ENCODE measurements around the gene BARX2. TPM values are rescaled to one million over a fixed set of nuclear protein-coding genes. Genes with fewer than 3 reads are reported as not detected.

BARX2 gene
- polyA plus RNA-seq, 3 donors from 2014 or later = not detected

DNA sequence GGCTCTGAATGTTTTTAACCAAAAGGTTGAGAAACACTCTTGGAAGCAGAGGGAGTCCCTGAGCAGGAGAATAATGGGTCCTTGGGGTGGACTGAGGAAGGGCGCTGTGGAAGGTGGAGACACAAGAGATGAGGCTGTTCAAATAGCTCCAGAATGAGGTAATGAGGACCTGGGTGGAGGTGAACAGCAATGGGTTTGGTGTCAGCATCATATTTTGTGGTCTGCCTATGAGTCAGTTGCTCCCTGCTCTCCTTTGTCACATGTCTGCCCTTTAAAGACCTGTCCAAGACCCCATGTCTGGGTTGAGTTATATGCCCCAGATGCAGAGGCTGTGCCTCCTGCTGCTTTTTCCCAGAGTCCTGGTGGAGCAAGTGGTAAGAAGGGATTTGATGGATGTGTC is 113.6 kb downstream of the BARX2 start:
- H3K27me3 Mint-ChIP-seq (ENCODE audit: low read depth in 3 of 3) = peaks cover 1 to 7% (median 2%) of the 10 kb centered on the region in 3 donors

DNA sequence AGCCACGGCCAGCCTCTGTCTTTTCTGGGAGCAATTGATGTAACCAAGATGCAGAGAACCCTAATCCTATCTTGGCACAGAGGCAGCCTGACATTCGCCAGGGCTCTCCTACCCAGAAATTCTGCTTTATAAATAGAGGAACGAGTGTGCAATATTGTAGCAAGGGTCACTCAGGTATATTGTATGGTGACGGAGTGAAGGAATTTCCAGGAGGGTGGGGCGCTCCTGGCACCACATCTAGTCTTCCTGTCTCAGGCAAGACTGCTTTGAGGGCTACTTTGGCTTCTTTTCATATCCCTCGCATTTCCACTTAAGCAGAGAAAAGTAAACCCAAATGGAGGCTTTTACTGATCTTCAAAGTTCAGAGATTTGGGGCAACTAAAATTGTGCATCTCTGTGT is 114.4 kb downstream of the BARX2 start:
- Mint-ChIP-seq H3K4me1 (no peaks in the 10 kb centered on the region), H3K27ac (no peak overlapping the region), H3K4me3 (no peak overlapping the region), H3K27me3 (ENCODE audit: low read depth in 3 of 3) (peaks cover 1 to 7% (median 2%) of the 10 kb centered on the region in 3 donors), H3K9me3 (peaks cover 0 to 13% (median 3%) of the 10 kb centered on the region in 6 donors), H3K36me3 (no peaks in the 10 kb centered on the region)
- DNase-seq = no peak

More for the DNA sequence above, 113.6 kb downstream of the BARX2 start:
- Mint-ChIP-seq H3K36me3 (no peaks in the 10 kb centered on the region), H3K4me1 (no peaks in the 10 kb centered on the region), H3K9me3 (peaks cover 0 to 13% (median 3%) of the 10 kb centered on the region in 6 donors), H3K4me3 (no peak overlapping the region), H3K27ac (no peak overlapping the region)
- DNase-seq = no peak

DNA sequence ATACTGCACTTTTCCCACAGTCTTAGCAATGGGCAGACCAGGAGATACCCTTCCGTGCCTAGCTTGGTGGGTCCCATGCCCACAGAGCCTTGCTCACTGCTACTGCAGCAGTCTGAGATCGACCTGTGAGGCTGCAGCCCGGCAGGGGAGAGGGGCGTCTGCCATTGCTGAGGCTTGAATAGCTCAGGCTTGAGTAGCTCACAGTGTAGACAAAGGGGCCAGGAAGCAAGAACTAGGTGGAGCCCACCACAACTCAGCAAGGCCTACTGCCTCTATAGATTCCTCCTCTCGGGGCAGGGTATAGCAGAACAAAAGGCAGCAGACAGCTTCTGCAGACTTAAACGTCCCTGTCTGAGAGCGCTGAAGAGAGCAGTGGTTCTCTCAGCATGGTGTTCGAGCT is 118.1 kb downstream of the BARX2 start:
- H3K36me3 Mint-ChIP-seq = no peaks in the 10 kb centered on the region
- H3K9me3 Mint-ChIP-seq = peaks cover 2 to 13% (median 8%) of the 10 kb centered on the region in 6 donors
- no peak overlapping the region for H3K27ac Mint-ChIP-seq
- no peaks in the 10 kb centered on the region for H3K4me1 Mint-ChIP-seq
- no peak overlapping the region for H3K4me3 Mint-ChIP-seq
- DNase-seq = no peak
- H3K27me3 Mint-ChIP-seq (ENCODE audit: low read depth in 3 of 3) = peaks cover 1 to 5% (median 3%) of the 10 kb centered on the region in 3 donors

Other genes with a start within 250 kb of the BARX2 start
- gene ARHGAP32, start 183.5 kb upstream of the BARX2 start, polyA plus RNA-seq = 1 to 10 TPM in 1 of 3 donors, under 1 TPM in 2; 0.23 to 1.8 (median 0.69) TPM